DOHH2 (cell line): ENCODE measurements around the gene MRPL43.

Experiments used
- H3F3A ChIP-seq: fragments of 200-600 bp; sonication (generic), shearing (Covaris generic); 2 replicates; pipeline ENCODE4 v1.6.0; 2016; ENCODE audit warnings: antibody characterized with exemption, mild to moderate bottlenecking; ENCODE audit not compliant: control insufficient read depth, insufficient read depth
- H3K27ac ChIP-seq: fragments of 200-600 bp; sonication (generic); 2 replicates; pipeline ENCODE4 v1.5.1; 2014; ENCODE audit warnings: low read depth, mild to moderate bottlenecking, low read length, moderate library complexity
- H3K27me3 ChIP-seq: fragments of 200-600 bp; sonication (generic); 2 replicates; pipeline ENCODE4 v1.6.1; 2014; ENCODE audit warnings: mild to moderate bottlenecking, low read length, mixed read lengths; ENCODE audit not compliant: control insufficient read depth
- H3K36me3 ChIP-seq: fragments of 200-600 bp; sonication (generic); 2 replicates; pipeline ENCODE4 v1.6.1; 2014; ENCODE audit warnings: mild to moderate bottlenecking, low read length, moderate library complexity, mixed read lengths; ENCODE audit not compliant: control insufficient read depth
- H3K4me1 ChIP-seq: fragments of 200-600 bp; sonication (generic); 2 replicates; pipeline ENCODE4 v1.6.1; 2014; ENCODE audit warnings: mild to moderate bottlenecking, low read length, mixed read lengths; ENCODE audit not compliant: control insufficient read depth
- H3K4me2 ChIP-seq: fragments of 200-600 bp; sonication (generic); 2 replicates; pipeline ENCODE4 v1.6.0; 2014; ENCODE audit warnings: mild to moderate bottlenecking, low read length, moderate library complexity
- H3K4me3 ChIP-seq: fragments of 200-600 bp; sonication (generic); 2 replicates; pipeline ENCODE4 v1.5.1; 2014; ENCODE audit warnings: mild to moderate bottlenecking, low read length, mixed read lengths
- H3K79me2 ChIP-seq: fragments of 200-600 bp; sonication (generic); 2 replicates; pipeline ENCODE4 v1.6.1; 2014; ENCODE audit warnings: mild to moderate bottlenecking, low read length, mixed read lengths; ENCODE audit not compliant: control insufficient read depth
- H3K9me2 ChIP-seq: fragments of 200-600 bp; sonication (generic); replicated peaks from 2 replicates; pipeline ENCODE4 v1.6.1; 2014; ENCODE audit warnings: mild to moderate bottlenecking, low read length, mixed read lengths; ENCODE audit not compliant: control insufficient read depth
- H3K9me3 ChIP-seq: fragments of 200-600 bp; sonication (generic); 2 replicates; pipeline ENCODE4 v1.6.1; 2014; ENCODE audit warnings: antibody characterized with exemption, low read length, mixed read lengths; ENCODE audit not compliant: control insufficient read depth, insufficient read depth
- H4K20me1 ChIP-seq: fragments of 200-600 bp; sonication (generic); 2 replicates; pipeline ENCODE4 v1.6.0; 2014; ENCODE audit warnings: low read depth, mild to moderate bottlenecking, antibody characterized with exemption, low read length, moderate library complexity; ENCODE audit not compliant: control insufficient read depth, insufficient read depth
- EZH2phosphoT487 ChIP-seq: fragments of 200-600 bp; sonication (generic); IDR thresholded peaks from 2 replicates; pipeline ENCODE4 v1.6.1; 2017; ENCODE audit warnings: borderline replicate concordance, mild to moderate bottlenecking, antibody characterized with exemption, low read length, moderate library complexity, mixed read lengths
- TF ChIP-seq, protein P1 (sequence below): fragments of 200-600 bp; sonication (generic); IDR thresholded peaks from one replicate; pipeline ENCODE4 v1.5.1; 2014; ENCODE audit warnings: antibody characterized with exemption, mild to moderate bottlenecking, low read depth, low read length; ENCODE audit not compliant: poor library complexity, severe bottlenecking

Gene MRPL43

DNA sequence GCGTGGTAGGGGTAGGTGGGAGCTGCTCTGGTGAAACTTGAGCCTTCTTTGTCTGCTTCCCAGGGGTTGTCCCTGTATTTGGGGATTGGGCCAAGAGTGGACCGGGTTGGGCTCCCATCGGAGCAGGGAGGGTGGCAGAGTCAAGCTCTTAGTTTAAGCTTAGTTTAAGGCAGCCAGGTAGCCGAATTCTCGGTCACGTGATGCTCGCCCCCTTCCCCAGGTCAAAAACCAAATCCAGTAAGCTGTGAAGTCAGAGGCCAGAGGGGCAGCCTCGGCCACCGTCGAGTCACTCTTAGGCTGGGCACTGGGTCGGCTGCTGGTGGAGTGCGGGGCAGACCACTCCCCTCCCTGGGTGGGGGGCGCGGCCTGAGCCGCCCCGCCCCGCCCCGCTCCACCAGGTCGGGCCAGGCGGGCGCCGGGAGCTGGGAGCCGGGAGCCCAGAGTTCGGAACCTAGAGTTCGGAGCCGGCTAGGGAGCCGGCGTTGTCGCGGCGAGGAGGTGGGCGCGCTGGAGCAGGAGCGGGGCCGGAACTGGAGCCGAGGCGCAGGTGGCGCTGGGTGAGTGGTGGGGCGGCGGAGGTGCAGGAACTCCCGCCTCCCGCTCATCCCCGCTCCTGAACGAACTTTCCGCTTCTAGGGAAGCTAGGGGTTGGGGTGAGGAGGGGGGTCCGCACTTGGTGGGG lies 9.5 kb upstream of the MRPL43 start:
- Histone ChIP-seq H3K27ac (peak overlapping the region; percentile 81), H3F3A (peaks cover 25% of the 10 kb centered on the region), H3K36me3 (peaks cover 22% of the 10 kb centered on the region), H3K4me3 (peak overlapping the region; percentile 97), H4K20me1 (no peaks in the 10 kb centered on the region), H3K9me2 (no peaks in the 10 kb centered on the region), H3K9me3 (no peaks in the 10 kb centered on the region), H3K27me3 (no peaks in the 10 kb centered on the region), H3K79me2 (peaks cover 17% of the 10 kb centered on the region), H3K4me1 (peaks cover 29% of the 10 kb centered on the region), H3K4me2 (peak overlapping the region; percentile 100)
- TF ChIP-seq, protein P1, sequence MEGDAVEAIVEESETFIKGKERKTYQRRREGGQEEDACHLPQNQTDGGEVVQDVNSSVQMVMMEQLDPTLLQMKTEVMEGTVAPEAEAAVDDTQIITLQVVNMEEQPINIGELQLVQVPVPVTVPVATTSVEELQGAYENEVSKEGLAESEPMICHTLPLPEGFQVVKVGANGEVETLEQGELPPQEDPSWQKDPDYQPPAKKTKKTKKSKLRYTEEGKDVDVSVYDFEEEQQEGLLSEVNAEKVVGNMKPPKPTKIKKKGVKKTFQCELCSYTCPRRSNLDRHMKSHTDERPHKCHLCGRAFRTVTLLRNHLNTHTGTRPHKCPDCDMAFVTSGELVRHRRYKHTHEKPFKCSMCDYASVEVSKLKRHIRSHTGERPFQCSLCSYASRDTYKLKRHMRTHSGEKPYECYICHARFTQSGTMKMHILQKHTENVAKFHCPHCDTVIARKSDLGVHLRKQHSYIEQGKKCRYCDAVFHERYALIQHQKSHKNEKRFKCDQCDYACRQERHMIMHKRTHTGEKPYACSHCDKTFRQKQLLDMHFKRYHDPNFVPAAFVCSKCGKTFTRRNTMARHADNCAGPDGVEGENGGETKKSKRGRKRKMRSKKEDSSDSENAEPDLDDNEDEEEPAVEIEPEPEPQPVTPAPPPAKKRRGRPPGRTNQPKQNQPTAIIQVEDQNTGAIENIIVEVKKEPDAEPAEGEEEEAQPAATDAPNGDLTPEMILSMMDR, result no peak
- no peak for TF ChIP-seq EZH2phosphoT487

DNA sequence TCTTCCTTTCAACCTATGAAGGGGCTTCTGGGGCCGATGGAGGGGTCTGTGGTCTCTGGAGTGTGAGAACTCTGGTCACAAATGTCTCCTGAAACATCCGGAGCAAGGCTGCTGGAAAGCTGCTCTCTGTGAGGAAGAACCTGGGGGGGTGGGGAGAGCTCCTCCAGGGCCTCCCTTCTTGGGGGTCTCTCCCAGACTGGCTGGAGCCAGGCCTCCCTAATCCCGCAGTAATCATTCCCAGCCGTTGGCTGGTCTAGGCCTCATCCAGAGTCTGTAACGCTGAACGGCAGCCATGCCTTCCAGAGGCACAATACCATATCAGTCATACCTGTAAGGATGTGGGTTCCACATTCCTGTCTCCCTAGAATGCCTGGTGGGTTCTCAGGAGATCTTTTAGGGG lies 7.9 kb upstream of the MRPL43 start:
- no peak overlapping the region for H3K27ac ChIP-seq
- no peaks in the 10 kb centered on the region for H3K9me3 ChIP-seq
- peaks cover 25% of the 10 kb centered on the region for H3F3A ChIP-seq
- H3K4me1 ChIP-seq, result peaks cover 27% of the 10 kb centered on the region
- H3K36me3 ChIP-seq, result peaks cover 36% of the 10 kb centered on the region
- TF ChIP-seq EZH2phosphoT487, result no peak
- TF ChIP-seq, protein P1, result no peak
- H3K9me2 ChIP-seq, result no peaks in the 10 kb centered on the region
- peaks cover 27% of the 10 kb centered on the region for H3K79me2 ChIP-seq
- no peak overlapping the region for H3K4me2 ChIP-seq
- no peak overlapping the region for H3K4me3 ChIP-seq
- H4K20me1 ChIP-seq, result no peaks in the 10 kb centered on the region
- no peaks in the 10 kb centered on the region for H3K27me3 ChIP-seq

DNA sequence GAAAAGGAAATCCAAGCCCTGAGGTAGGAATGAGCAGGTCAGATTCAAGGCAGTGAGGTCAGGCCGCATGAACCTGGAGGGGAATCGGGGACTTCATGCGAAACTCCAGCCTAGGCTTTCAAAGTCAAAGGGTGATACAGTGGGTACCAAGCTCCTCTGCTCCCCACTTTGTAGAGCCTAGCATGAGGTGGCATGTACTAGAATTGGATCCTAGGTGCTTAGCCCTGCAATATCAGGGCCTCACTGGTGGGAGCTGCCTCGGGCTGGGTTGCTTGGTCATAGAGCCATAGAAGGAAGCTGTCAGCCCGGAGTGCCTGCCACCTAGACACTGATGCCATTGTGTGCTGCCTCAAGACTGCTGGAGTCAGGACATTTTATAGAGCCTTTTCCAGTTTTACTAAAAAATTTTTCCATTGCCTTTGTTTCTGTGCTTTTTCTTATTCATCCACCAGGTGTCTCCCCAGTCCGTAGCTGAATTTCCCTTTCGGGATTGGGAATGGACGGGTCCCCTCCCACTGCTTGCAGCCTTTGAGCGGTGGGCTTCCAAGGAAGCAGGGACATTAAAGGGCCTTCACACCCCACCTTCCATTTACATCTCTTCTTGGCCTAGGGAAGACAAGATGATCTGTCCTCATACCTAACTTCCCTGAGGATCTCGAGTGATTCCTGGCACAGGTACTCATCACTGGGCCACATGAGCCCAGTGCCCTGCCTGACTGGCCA lies 6.8 kb upstream of the MRPL43 start:
- Histone ChIP-seq H4K20me1 (peaks cover 3% of the 10 kb centered on the region; the same call in 1 of the 2 replicates), H3K79me2 (peaks cover 34% of the 10 kb centered on the region), H3K27me3 (no peaks in the 10 kb centered on the region), H3K27ac (no peak overlapping the region), H3K36me3 (peaks cover 46% of the 10 kb centered on the region), H3K4me3 (no peak overlapping the region), H3K9me2 (no peaks in the 10 kb centered on the region), H3K9me3 (no peaks in the 10 kb centered on the region), H3K4me1 (peaks cover 33% of the 10 kb centered on the region), H3K4me2 (no peak overlapping the region), H3F3A (peaks cover 25% of the 10 kb centered on the region)
- no peak for TF ChIP-seq EZH2phosphoT487
- TF ChIP-seq, protein P1, result peak; percentile 56
